ENCODE data around the gene CEBPZOS.

Gene CEBPZOS

DNA sequence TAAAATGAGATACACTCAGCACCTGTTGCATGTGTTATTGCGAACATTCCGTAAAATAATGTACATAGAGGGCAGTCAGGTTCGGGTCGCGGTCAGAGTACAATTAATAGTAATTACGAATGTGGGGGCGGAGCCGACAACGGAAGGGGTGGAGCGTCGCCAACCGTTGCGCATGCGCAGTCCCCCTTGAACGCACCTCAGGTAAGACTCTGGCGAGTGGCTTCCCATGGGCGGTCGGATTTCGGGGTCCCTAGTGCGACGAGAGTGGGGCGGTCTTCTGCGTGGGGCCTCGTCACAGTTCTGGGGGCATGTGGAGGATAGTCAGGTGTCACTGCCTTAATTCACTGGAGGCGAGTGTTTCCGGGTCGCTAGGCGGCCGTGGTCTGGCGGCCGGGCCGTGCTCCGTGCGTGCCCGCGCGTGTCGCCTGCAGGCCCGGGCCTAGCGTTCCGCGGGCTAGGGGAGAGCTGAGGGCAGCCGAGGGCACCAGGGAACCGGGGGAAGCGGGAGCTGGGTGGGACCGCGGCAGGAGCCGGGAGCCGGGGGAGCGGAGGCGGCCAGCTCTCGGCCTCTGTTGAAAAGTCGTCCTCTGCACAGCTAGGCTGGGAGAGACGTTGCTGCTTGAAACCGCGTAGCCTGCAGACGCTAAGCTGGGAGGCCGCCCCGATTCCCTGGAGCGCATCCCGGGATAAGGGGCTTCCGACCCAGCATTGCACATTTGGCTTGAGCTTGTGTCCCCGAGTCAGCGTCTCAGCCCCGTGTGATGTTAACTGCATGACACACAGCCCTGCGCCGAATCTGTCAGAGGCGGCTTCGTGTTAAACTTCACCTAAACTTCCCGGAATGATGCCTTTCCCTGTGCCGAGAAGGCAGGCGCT, at the start of gene CEBPZOS:
TSS of gene CEBPZOS (plus strand) at position 177 of the 876 bp plus-strand sequence. CDS start 3,209 bp downstream, outside the sequence.
- peak; percentile 88 for DNase-seq

DNA sequence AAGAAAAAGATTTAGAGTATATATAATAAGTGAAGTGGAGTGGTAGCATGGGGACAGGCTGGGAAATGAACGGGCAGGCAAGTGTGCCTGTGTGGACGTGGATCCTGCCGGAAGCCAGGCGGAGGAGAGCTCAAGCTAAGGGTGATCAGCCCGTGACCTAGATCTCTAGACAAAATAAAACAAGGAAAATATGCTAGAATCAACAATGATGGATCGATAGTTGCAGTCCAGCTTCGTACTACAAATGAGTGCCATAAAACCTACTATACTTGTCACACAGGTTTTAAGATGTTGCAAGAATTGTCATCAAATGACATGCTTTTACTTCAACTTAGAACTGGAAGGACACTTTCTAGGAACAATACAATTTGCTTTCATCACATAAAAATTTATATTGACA, 48.0 kb upstream of the CEBPZOS start:
- DNase-seq, result no peak

DNA sequence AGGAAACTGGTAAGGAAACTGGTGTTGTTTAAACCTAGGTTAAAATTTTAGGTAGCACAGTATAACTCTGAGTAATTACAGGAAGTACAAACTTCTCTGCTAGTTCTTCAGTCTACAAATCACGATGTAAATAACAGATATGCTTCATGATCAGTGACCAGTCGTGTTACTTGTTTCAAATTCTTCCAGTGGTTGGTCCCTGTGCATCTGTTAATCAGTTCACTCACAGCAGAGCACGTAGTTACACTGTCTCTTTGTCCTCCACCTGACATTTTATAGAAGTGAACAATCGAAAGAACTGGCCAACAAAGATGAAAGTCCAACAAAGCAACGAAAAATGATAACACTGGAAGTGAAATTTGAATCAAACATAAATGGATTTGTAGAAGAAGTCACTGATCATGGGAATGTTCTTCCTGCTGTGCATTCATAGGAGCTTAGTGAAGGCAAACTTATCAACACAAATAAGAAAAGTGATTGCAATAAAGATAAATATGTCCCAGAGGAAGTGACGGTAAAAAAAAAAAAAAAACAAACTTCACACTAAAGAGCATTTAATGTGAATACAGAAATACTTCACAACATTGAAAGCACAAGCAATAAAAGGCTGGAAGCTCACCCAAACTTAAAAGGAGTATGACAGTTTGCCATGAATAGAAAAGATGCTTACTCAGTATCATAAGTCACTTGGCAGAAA, 46.5 kb upstream of the CEBPZOS start:
- no peak for DNase-seq

DNA sequence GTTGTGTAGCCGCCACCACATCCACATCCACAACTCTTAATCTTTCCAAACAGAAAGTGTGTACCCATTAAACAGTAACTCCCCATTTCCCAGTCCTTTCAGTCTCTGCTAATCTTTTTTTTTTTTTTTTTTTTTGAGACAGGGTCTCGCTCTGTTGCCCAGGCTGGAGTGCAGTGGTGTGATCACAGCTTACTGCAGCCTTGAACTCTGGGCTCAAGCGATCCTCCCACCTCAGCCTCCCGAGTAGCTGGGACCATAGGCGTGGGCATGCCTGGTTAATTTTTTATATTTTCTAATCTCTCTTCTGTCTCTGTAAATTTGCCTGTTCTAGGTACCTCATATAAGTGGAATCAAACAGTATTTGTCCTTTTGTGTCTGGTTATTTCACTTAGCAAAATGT, 43.1 kb upstream of the CEBPZOS start:
- DNase-seq, result no peak

DNA sequence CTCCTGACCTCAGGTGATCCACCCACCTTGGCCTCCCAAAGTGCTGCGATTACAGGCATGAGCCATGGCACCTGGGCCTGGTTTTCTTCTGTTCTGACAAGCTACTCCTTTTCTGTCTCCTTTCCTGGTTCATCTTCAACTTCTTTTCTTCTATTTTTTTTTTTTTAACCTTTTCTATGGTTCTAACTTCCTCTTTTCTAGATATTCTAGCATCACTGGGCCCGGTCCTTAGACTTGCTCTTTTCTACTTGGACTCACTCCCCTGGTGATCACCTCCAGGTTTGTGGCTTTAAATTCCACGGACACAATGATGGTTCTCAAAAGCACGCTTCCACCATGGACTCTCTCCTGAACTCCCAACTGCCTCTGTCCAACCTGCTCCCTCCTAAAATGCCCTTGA, 41.5 kb upstream of the CEBPZOS start:
- no peak for DNase-seq

DNA sequence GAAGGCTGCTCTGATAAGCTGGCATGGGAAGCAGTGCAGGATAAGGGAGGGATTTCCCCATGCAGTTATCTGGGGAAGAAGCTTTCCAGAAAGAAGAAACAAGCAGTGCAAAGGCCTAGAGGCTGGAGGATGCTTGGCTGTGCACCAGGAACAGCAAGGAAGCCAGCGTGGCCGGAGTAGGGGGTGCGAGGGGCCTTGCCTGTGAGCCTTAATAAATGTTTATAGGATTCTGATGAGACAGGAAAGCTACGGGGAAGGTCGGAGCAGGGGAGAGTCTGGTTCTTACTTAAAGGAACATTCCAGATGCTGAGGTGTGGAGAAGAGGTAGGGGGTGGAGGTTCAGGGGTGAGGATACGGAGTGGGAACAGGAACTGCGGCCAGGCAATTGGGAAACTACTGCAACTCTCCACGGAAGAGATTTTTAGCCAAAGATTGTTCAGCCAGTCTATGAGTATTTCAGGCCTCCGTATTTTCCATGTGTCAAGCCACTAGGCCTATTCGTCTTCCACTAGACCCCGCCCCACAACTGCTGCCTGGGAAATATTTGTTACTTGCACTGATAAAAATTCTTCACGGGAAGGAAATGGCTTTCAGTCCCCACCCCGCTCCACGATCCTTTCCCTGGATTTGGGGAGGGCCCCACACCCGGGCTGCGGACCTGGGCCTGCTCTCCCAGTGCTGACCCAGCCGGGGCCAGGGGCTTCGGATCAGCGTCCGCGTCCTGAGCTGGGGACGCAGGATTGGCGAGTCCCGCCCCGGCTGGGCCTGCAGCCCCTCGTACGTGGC, 40.0 kb upstream of the CEBPZOS start:
- peak; percentile 6 for DNase-seq

DNA sequence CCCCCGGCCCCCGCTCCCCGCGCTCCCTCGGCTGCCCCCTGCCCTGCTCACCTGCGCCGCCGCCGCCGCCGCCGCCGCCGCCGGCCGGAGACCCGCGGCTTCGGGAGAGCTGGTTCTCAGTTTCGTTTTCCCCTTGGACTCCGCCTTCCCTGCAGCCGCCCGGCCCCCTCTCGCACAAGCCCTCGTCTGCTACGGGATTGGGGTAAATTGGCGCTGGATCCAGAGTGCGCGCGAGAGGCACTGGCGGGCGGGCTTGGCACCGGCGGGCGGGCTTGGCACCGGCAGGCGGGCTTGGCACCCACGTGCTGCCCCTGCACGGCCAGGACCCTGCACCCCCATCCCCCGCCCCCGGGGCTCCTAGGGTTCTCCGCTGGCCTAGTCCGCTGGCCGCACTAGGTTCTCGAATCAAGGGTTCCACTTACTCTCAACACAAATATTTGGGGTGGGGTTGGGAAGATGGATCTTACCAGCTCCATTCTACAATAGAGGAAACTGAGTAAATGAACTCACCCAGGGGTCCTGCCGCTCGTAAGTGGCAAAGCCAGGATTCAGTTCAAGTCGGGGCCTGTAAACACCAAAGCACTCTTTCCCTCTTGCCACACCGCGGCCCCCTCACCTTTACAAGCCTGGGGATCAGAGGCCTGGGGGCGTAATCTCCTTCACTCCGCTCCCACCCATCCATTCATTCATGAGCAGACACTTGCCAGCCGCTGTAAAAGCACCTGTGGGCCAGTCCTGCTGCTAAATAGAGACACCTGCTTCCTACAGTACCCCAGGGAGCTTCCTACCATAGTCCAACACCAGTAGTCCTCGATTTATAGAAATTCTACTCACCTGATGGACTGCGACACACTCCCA, 39.2 kb upstream of the CEBPZOS start, which contains the start of gene EIF2AK2:
TSS of gene EIF2AK2 (minus strand) at position 124 of the 858 bp plus-strand sequence. CDS start 9,174 bp downstream, outside the sequence.
- peak; percentile 77 for DNase-seq

DNA sequence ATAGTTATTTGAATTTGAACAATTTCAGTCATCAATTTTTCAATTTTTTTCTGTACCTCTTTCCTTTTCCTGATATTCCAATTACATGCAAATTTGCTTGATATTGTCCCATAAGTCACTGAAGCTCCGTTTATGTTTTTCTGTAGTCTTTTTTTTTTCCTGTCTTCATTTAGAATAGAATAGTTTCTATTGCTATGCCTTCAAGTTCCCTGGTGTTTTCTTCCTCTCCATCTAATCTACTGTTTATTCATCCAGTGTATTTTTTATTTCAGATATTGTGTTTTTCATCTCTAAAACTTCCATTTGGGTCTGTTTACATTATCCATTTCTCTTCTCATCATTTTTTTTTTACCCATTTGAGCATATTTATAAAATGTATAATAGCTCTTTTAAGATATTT, 31.5 kb upstream of the CEBPZOS start:
- no peak for DNase-seq

DNA sequence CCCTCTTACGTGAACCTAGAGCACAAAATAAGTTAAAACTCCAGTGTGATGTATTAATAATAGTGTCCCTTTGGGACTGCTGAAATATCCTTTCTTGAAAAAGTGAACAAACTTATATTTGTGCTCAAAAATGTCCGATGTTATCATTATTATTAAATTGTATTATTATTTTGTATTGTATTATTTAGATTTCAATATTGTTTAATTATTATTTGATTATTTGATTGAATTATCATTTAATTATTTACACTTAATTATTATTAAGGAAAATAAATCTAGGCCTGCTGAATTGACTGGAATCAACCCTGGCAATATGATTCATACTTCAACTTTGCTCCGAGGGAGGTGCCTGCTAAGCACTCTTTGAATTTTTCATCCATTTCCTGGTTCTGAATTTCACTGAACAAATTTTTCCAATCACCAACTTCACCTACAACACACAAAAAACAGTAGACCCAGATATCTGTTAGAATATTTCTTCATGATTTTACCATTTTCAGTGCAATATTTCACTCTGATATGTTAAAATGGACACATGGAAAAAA, 28.6 kb upstream of the CEBPZOS start:
- no peak for DNase-seq

DNA sequence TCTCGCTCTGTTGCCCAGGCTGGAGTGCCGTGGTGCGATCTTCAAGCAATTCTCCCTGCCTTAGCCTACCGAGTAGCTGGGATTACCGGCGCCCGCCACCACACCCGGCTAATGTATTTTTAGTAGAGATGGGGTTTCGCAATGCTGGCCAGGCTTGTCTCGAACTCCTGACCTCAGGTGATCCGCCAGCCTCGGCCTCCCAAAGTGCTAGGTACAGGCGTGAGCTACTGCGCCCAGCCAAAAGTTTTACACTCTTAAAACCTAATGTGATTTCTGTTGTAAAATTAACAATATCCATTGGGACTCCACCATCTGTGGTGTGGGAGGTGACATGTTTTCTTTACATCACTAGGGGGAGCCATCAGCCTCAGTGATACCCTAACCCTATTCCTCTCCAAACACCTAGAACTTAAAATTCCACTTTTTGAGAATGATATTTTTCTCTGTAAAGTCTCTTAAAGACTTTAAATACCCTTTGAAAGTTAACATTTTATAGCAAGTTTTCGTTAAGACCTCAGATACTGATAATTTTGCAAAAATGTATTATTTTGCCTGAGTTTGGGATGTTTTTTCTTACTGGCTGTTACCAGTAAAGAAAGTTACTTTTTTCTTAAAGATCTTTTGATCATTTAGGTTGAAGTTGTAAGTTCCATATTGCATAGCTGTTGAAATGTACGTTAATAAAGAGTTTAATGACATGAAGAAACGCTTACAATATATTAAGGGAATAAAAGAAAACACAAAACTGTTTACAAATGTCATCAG, 27.9 kb upstream of the CEBPZOS start:
- peak; percentile 22 for DNase-seq

DNA sequence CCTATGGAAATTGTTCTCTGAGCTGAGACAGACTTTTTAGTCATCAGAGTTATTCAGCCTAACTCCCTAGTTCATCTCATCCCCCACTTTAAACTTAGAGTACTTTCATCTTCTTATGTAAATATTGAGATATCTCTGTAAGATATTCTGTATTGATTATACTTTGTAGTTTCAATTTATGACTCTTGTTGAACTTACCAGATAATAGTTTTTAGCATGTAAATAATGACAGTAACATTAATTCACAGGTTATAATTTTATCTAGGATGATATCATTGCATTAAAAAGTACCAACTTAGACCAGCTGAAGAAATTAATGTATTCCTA, 24.7 kb upstream of the CEBPZOS start:
- no peak for DNase-seq

DNA sequence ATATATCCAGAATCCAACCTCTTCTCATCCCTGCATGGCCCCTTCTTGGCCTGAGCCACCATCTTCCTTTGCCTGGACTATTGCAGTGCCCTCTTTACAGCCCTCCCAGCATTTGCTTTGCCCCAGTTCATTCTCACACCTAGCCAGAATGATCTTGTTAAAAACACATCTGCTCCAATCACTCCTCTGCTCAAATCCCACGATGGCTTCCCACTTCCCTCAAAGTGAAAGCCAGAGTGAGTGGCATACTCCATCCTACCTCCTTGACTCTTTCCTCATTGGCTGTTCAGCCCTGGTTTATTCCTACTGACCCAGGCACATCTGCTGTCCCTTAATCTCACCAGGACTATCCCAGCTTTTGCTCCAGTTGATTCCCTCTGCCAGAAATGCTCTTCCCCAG, 22.6 kb upstream of the CEBPZOS start:
- DNase-seq, result no peak

DNA sequence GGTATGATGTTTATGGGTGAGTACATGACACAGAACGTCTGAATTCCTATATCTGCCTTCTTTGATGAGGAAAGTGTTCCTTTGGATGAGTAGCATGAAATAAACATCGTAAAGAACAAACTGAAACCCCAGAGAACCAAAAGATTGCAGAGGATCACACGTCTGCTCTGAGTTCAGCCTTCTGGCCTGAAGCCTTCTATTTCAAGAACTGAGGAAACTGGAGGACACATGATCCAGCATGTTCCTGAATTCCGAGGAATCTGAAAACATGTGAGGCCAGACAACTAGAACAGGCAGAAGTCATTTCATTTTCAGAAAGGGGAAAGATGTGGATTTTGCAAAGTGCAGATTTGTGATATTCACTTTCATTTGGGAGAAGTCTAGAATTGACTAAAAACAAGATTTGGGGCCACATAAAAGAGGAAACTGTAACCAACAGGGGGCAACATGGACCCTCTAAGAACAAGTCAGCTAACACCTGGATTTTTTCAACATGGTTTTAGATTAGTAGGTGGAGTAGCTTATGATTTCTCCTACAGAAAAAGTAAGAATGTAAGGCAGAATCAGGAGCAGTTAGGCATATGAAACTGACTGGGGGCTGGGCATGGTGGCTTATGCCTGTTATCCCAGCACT, 16.2 kb upstream of the CEBPZOS start:
- no peak for DNase-seq

DNA sequence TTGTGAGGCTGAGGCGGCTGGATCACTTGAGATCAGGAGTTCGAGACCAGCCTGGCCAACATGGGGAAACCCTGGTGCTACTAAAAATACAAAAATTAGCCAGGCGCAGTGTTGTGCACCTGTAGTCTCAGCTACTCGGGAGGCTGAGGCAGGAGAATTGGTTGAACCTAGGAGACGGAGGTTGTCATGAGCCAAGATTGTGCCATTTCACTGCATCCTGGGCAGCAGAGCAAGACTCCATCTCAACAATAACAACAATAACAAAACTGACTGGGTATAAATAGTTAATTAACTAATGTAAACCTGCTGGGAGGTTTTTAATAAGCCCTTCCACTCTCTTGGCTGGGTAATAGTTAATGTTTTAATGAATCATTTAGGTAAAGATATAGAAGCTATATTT, 15.7 kb upstream of the CEBPZOS start:
- no peak for DNase-seq

DNA sequence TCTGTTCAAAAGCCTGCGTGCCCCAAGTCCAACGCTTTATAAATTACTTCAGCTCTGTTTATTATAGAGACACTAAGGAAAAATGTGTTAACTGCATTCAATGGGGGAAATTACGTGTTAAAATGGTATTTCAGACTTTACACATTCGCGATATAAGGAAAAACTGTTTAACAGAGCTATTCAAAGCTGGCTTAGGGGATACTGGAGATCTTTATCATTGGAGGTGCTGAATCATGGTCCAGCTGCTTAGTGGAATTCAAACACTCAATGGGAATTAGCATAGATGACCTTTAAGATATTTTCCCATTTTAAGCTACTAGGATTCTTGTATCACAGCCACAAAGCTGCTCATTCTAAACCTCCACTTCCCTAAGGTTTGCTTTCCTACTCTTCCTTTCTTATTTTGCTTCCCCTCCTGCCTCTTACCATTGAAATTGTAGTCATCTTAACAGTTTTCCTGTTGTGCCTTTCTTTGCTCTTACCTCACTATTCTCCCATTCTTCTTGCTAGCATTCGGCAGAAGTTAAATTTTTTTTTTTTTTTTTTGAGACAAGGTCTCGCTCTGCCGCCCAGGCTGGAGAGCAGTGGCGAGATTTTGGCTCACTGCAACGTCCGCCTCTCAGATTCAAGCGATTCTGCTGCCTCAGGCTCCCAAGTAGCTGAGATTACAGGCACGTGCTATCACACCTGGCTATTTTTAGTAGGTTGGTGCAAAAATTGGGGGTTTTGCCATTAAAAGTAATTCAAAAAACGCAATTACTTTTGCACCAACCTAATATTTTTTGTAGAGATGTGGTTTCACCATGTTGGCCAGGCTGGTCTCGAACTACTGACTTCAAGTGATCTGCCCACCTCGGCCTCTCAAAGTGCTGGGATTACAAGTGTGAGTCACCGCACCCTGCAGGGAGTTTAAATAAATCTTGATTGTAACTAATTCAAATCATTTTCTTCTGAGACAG, 14.3 kb upstream of the CEBPZOS start:
- DNase-seq, result no peak

DNA sequence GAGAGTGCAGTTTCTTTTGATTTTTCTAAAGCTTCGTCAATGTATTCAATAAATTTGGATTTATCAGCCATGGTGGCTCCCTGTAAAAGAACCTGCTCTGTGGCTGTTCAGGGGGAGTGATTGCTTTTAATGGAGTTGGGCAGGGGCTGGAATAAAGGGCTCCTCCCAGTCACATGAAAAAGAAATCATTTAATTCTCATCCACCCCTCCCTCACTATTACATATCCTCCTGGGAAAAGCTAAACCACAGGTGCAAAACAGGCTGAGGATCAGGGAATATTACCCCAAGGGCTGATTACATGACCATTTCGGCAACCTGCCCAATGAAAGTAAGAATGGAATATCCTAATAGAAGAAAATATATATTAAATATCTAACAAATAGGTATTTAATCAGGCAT, 7.7 kb upstream of the CEBPZOS start, which contains the start of gene SULT6B1:
TSS of gene SULT6B1 (minus strand) at position 101 of the 400 bp plus-strand sequence. CDS start at position 71, 30 bp downstream.
- DNase-seq, result no peak

DNA sequence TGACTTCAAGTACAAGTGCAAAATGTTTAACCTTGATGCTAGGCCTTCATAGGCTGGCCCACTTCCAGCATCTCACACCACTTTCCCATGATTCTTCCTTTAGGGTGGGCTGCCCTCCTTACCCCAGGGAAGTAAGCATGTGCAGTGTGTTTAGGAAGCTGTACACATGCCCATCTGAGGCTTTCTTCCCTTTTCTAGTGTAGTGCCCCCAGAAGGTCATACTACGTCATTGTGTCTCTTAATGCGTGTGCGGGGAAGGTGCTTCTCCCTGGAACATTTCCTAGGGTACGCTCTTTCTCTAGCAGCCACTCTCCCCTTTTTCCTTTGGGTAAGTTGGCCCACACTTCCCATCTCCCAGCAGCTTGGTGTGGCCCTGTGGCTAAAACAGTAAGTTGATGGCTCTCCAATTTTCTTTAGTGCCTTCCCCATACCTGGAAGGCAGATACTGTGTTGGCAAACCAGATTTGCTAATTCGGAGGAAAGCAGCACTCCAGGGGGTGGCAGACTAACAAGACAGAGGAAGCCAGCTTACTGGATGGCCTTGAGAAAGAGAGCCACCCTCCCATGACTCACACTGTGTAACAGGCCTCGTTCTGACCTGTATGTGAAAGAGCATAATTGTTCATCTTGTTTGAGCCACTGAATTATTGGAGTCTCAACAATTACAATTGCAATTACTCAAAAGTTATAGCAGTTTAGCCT, 6.7 kb upstream of the CEBPZOS start:
- DNase-seq, result no peak

DNA sequence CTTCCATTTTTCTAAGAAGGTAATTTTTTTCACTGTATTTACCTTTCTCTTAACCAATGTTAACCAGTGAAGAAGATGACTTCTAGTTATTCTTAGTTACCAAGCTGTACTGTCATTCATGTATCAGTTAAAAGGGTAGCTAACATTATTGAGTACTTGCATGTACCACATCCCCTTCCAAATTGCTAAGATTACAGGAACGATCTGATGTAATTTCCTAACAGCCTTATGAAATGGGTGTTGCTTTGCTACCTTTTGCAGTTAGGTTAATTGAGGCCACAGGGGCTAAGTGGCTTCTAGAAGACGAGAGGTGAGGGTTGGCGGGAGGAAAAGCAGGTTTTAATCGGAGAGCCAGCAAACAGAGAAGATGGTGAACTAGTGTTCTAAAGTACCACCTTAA, 6.0 kb upstream of the CEBPZOS start:
- no peak for DNase-seq

DNA sequence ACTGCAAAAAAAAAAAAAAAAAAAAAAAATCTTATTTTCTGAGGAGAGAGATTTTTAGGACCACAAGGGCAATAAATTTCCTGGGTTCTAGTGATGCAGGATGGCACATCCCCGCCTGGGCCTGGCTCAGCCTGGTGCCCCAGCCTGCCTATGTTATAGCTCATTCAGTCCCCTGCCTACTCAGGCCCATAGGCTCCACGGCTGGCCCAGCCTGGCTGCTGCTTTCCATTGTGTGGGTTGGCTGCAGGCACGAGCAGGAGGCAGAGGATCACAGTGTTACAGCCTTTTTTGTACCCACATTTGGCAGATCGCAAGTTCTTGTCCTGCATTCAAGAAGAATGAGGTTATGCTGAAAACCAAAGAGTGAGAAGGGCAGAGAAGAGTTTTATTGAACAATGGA, 5.0 kb upstream of the CEBPZOS start:
- DNase-seq, result no peak

Measured in activated gamma-delta T cell treated with Interleukin-2 at 50 U/mL for 16 hours (primary cell).